MM.1S (cell line): ENCODE data around the gene CCDC40.

Experiments used
- EZH2 ChIP-seq: fragments of 300-600 bp; sonication (generic); optimal IDR thresholded peaks from 2 replicates; pipeline ENCODE3; 2017; ENCODE audit warnings: low read depth, mild to moderate bottlenecking, antibody characterized with exemption, low read length, mixed read lengths
- TF ChIP-seq, protein P1 (sequence below): fragments of 300-600 bp; sonication (generic); IDR thresholded peaks from 2 replicates; pipeline ENCODE4 v1.5.1; 2016; ENCODE audit warnings: antibody characterized with exemption, low read length, mixed read lengths

DNA sequence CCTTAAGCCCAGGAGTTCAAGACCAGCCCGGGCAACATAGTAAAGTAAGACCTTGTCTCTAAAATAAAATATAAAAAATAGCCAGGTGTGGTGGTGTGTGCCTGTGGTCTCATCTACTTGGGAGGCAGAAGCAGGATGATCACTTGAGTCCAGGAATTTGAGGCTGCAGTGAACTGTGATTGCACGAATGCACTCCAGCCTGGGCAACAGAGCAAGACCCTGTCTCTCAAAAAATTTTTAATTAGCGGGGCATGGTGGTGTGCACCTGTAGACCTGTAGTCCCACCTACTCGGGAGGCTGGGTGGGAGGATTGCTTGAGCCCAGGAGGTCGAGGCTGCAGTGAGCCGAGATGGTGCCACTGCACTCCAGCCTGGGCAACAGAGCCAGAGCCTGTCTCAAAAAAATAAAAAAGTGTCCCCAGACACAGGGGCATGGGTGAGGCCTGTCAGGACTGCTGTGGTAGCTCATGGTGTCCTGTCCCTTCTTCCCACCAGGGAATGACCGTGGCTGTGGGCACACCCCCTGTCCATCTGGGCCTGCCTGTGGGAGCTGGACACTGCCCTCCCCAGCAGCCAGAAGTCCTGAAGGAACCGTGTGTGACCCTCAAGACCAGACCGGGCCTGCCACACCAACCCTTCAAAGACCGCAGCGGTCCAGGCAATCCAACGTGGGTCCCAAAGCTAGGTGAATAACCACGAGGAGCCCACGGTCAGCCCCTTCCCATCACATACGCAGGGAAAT is 34.1 kb downstream of the CCDC40 start:
- TF ChIP-seq, protein P1, sequence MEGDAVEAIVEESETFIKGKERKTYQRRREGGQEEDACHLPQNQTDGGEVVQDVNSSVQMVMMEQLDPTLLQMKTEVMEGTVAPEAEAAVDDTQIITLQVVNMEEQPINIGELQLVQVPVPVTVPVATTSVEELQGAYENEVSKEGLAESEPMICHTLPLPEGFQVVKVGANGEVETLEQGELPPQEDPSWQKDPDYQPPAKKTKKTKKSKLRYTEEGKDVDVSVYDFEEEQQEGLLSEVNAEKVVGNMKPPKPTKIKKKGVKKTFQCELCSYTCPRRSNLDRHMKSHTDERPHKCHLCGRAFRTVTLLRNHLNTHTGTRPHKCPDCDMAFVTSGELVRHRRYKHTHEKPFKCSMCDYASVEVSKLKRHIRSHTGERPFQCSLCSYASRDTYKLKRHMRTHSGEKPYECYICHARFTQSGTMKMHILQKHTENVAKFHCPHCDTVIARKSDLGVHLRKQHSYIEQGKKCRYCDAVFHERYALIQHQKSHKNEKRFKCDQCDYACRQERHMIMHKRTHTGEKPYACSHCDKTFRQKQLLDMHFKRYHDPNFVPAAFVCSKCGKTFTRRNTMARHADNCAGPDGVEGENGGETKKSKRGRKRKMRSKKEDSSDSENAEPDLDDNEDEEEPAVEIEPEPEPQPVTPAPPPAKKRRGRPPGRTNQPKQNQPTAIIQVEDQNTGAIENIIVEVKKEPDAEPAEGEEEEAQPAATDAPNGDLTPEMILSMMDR, result no peak
- TF ChIP-seq EZH2, result no peak
